HG03175 (cell line): ENCODE measurements around the gene MTMR2.
"Not testable (repeated sequence)": the region's sequence is repeated elsewhere in the genome, so short reads cannot be mapped to it uniquely, and the experiment has no call there.

Experiments
- ATAC-seq: cut with Tn5 transposase; IDR thresholded peaks from one replicate; pipeline ENCODE4 v1.9.1; 2021; ENCODE audit warnings: mild to moderate bottlenecking, moderate library complexity; ENCODE audit not compliant: unreplicated experiment

Gene MTMR2

DNA sequence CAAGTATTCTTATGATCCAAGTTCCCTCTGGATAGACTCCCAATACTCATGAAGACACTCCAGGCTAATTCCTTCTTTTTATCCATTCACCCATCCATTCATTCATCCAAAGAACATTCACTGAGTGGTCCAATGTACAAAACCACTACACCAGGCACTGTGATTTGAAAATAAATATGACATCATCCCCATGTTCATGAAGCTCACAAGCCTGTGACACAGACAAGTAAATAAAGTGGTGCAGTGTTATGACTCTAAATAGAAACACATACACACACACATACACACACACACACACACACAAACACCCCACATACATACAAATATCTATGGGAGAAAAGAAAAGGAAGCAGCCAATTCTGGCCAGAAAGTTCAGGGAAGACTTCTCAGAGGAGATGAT lies 35.5 kb downstream of the MTMR2 start:
- ATAC-seq = no peak

DNA sequence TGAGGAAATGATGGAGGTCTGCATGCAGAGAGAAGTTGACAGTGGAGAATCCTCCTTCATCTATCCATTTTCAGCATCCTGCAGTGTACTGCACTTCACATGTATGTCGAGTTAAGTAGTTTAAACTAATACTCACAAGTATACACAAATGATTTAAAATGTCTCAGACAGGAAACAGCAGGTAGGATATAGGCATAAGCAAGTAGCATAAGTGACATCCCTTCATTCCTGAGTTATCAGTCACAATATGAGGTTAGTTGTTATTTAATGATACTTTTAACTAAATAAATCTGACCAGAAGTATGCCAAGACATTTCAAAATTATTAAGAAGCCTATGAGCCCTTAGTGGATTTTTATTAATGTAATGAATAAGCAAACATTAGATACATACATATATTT lies 37.4 kb downstream of the MTMR2 start:
- ATAC-seq = no peak

DNA sequence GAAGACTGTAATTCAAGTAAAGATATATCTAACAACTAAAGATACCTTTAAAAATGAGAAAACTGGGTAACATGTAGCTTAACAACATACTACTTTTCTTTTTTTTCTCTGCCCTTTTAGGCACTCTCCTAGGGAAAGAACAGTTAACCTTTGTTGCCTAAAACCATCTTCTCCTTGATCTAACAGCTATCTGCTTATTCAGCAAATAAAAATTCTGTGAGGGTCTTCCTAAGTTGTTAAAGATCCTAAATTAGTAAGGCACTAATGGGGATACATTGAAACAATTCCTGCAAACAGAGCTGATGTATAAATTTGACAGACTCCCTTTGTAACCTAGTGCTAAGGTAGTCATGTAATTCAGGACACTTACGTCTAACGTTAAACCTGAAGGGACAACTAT lies 39.1 kb downstream of the MTMR2 start:
- no peak for ATAC-seq

DNA sequence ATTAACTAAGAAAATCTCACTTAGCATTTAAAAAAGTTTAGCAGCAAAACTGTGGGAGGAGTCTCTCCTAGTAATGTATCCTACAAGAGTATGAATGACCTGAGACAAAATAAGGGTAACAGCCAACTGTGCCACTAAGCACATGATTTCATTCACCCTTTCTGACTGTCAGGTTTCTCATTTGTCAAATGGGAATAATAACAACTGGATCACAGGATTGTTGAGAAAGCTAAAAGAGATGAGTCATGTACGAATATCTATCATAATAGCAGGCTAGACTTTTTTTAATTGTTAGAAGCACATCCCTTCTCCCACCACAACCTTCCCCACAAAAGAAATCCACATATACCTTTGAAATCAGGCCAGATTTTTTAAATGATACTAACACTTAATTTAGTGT lies 39.5 kb downstream of the MTMR2 start:
- ATAC-seq = no peak

DNA sequence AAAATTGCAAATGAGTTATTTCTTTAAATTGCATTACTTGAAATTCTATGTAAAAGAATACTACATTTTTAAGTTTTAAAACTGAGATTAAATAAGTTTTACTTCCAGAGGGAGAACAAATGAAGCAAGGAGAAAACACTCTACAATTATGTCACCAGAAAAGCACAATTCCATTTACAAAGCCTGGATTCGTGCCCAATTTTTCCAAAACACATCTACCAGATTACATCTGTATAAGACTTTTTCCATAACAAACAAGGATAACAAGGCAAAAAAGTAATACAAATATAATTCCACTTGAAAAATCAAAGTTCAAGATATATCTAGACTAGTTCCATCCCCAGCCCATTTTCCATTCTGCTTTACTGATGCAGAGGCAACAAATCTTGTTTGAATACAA lies 40.5 kb downstream of the MTMR2 start:
- ATAC-seq = no peak

DNA sequence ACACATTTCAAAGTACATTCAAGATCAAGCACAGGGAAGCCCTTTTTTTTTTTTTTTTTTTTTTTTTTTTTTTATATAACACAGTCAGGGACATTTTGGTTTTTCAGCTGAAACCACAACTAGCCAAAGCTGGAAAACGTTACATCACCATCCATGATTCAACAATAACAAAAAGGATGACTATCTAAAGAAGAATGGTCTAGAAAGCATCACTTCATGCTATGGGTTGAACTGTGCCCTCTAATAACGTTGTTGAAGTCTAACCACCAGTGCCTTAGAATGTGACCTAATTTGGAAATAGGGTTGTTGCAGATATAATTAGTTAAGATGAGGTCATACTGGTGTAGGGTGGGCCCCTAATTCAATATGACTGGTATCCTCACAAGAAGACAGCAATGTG lies 46.6 kb downstream of the MTMR2 start:
- no peak for ATAC-seq

DNA sequence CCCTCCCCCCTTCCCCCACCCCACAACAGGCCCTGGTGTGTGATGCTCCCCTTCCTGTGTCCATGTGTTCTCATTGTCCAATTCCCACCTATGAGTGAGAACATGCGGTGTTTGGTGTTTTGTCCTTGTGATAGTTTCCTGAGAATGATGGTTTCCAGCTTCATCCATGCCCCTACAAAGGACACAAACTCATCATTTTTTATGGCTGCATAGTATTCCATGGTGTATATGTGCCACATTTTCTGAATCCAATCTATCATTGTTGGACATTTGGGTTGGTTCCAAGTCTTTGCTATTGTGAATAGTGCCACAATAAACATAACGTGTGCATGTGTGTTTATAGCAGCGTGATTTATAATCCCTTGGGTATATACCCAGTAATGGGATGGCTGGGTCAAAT lies 53.0 kb downstream of the MTMR2 start:
- not testable (repeated sequence) for ATAC-seq

DNA sequence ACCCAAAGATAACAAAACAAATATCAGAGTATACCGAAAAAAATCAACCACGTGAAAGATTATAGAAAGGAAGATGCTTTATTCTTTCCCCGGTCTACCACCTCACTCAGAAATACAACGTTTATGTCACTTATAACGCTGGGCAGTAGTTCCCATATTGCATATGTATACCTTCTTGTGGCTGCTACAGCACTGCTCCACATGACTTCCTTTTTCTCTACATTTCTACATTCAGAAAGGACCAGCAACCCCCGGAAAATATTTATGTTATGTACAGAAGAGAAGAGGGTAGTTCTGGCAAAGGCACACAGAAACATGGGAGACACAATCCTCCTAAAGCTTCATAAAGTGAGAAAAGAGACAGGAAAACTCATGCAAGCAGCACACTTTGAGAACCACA lies 56.8 kb downstream of the MTMR2 start:
- ATAC-seq = no peak

DNA sequence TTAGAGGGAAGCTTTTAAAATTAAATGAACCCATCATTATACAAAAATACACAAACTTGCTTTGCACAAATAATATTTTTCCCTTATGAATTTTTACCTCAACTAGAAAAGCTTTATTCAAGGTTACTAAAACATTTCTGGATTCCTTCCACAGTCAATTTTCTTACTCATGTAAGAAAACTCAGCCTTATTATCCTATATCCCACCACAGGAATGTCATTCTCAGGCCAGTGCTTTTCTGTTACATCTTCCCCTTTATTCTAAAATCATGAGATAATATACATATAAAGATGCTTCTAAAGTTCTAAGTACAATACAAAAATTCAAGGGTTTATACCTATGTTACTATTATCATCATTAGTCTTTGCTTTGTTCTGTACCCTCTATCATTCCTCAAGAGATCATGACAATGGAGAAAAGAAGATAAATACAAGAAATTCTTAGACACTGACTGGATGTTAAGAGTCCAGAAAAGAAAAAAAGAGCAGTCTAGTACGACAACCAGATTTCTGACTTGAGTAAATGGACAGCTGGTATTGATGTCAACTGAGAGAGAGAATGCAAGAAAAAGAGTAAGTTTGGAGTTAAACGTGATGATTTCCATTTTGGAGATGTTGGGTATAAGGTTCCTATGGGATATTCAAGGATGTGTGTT lies 60.3 kb downstream of the MTMR2 start:
- ATAC-seq = no peak

DNA sequence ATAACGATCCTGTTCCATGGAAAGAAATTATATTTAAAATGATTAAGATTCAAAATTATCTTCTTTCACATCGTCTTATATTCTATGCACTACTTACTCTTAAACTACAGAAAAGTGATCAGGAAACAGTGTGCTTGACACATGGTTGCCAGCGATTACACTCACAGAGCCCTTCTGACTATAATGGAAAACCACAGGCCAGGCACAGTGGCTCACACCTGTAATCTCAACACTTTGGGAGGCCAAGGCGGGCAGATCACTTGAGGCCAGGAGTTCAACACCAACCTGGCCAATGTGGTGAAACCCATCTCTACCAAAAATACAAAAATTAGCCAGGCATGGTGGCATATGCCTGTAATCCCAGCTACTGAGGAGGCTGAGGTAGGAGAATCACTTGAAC lies 63.9 kb downstream of the MTMR2 start:
- ATAC-seq = not testable (repeated sequence)

DNA sequence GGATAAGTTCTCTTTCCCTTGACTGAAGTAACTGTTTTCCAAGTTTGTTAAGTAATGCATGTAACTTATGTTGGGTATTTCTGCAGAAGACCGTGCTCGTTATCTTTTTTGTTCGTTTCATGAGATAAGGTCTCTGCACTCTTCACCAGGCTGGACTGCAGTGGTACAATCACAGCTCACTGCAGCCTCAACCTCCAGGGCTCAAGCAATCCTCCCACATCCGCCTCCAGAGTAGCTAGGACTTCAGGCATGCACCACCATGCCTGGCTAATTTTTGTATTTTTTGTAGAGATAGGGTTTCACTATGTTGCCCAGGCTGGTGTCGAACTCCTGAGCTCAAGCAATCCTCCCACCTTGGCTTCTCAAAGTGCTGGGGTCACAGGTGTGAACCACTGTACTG lies 69.5 kb downstream of the MTMR2 start:
- ATAC-seq = not testable (repeated sequence)

DNA sequence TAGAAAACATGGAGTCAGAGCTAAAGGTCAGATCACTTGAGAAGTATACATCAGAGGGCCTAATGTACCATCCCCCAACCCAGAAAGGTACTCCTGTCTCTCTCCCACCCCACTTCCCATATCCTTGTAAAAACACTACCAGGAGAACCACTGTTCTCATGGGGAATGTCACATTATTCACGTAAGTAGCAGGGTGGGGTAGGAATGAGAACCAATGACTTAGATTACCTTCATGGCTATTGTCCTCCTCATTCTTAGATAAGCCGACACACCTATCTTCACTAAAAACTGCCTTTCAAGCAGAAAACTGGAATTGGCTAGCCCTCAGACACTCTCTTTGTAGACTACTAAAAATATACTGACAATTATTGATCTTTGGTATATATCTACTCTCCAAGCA lies 70.0 kb downstream of the MTMR2 start:
- no peak for ATAC-seq

DNA sequence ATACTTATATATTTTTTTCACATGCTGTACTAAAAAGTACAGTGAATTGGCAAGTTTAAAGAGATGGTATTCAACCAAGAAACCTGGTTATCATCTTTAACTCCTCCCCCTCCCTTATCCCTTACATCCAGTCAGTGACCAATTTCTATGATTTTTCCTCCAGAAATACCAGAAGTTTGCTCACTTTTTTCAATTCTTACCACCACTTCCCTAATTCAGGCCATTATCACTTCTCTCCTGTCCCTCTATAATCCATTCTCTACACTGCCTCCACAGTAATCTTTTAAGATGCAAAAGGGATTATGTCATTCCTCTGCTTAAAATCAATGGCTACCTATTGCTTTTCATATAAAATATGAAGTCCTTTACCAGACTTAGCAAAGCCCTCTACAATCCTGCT lies 70.8 kb downstream of the MTMR2 start:
- ATAC-seq = no peak

DNA sequence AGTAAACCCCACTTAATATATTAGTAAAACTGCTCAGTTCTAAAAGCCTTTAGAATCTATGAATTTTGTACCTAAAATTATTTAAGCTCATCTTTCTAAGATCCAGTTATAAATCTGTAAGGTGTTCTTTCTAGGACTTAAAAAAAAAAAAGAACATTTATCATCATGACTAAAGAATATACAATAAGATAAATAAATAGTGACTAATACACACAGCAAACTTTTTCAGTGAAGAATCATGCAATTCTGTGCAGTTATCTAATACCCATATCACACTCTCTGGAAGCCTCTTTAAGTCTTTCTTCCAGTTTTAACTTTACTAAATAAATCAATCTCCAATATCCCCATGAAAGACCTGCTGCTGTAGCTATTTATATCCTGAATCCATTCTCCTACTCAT lies 73.8 kb downstream of the MTMR2 start:
- ATAC-seq = no peak

DNA sequence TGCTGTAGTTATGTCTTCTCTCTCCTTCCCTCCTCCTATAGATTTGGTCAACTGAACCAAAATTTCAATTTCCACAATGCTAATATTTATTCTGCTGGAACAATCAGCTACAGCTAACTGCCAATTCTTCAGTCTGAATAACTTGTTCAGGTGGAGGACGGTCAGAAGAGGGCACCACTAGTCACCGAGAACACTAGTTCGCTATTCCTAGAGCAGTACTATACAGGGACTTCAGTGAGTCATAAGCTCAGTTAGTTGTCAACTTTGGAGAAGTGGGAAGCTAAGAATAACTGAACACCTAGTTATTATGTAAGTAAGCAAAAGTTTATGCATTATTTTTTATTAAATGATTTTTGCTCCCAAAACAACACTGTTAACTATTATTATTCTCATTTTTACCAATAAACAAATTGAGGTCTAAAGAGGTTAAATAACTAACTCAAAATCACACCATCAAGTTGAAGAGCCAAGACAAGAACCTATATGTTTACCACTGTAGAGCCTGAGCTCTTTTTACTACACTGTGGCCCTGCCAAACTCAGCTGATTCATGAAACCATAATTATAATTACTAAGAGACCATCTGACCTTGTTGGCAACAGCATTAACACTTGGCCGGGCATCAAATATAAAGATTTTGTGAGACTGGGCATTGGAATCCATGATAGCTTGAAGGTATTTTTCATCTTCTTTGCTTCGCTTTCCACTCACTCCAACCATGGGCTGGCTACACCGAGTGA lies 74.7 kb downstream of the MTMR2 start:
- ATAC-seq = peak; percentile 61

DNA sequence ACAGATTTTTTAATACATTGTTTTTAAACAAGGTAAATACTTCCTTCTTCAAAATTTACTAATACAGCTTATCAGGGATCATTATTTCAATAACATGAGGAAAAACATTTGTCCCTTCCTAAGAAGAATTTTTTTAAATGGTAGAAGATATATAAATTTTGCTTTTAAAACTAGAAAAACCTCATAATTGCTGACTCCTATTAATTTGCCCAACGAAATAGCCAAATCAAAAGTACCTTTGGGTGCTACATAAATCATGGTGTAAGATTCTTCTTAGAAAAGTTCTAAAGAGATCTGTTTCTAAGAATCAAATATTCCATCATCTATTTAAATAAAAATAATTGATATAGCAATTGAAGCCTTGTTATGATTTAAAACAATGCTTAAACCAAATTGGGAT lies 78.7 kb downstream of the MTMR2 start:
- ATAC-seq = no peak

DNA sequence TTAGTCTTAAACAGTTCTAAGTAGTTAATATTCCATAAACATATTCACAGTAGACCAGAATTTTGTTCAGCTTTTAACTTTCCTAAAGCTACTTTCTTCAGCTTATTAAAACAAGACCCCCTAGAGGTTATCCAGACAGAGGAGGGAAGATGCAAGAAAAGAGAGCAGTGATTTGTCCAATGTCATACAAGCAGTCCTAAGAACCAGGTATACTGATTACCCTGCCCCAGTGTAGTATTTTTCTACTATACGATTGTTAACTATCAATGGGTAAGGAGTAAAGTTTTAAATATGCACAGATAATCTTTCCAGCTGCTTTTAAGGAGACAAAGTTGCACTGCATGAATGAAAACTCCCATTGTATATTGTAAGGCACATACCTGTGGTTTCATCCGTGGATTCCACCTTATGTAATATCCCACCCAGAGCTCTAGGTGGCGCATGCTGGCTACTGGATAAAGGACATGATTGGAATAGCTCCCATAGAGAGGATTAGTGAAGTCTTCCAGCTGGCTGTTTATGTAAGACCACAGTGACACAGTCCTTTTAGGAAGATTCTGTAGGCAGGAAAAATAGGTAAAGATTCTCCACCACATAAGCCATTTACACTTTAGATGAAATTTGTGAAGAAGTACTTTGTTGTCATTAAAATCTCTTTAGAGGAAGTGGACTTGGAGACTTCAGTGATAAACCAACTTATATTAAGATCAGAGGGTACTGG lies 88.0 kb downstream of the MTMR2 start:
- ATAC-seq = peak; percentile 86

DNA sequence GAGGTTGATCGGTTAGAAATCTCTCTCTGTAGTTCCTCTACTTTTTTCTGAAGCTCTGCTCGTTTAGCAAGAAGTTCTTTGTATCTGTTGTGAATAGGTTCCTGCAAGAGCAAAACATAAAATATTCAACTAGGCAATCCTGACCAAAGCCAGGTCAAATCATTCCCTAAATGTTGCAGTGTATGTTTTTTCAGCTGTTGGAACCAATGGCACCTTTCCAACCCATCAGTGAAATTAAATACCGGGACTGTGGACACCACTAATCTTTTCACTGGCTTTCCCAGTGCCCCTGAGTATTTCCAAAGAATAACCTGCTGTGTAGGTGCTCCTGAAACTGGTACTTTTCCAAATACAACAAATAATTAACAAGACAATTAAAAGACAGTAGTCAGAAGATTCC lies 88.6 kb downstream of the MTMR2 start:
- ATAC-seq = no peak

DNA sequence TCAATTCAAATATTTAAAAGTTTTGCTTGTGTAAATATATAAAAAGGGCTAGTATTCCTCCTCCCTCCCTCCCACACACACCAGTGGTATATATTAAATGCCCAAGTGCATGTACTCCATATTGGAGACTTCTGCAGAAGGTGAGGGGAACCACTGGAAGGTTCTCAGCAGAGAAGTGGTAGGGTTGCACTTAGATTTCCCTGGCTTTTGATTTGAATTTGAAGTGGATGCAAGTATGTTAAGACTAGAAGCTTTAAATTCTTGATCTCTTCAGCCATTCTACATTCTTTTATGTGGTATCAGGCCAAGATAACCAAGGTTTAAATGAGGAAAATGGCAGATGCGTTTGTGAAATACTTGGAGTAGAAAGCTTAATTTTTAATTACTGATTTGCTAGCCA lies 90.5 kb downstream of the MTMR2 start:
- ATAC-seq = no peak

DNA sequence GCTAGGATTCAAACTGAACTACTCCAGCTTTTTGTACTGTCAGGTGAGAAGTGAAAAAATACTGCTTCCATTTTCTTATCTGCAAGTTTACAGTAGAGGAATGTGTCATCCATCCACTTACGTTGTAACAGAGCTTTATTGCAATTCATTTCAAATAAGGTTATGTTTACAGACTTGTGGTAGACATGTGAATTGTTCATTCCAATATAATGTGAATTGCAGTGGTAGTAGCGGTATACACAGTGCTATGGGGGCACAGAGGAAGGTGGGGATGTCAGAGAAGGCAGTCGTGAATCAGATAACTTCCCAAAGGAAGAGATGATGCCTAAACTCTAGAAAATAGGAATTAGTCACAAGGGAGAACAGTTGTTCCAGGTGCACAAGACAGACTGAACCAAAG lies 91.1 kb downstream of the MTMR2 start:
- no peak for ATAC-seq

DNA sequence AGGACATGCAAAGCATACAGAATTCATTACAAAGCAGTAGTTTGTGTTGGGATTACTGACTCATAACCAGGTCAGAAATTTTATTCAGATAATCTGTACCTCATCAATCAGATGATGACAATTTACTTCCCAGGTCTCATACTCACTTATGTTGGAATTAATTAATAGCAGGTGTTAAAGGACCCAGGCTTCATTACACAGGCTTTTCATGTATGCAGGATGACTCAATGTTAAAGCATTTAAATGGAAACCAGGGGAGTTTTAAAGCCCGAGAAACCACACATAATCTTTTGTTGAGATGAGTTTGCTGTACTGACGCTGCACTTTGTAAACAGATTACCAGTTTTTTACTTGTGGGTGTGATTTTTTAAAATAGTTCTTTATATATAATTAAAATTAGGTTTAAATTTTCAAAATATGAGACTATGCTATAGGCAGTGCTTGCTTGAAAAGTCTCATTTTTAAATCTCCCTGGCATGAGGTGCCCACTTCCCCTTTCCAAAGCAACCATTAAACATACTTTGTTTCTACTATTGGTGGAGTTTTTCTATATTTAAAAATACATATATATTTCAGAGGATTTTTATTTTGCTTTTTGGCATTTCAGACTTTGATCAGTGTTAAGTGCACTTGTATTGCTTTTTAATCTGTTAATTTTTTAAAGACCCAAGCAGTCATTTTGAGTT lies 92.6 kb downstream of the MTMR2 start:
- no peak for ATAC-seq
